HepG2 (cell line): Measurements from ENCODE around the gene WNT3. TPM values are rescaled to one million over a fixed set of nuclear protein-coding genes. Genes with fewer than 3 reads are reported as not detected.

Experiments used
- ATAC-seq: fragments of 200-7000 bp; cut with Tn5 transposase; 3 replicates; pipeline ENCODE4 v1.9.1; 2020; ENCODE audit warnings: mild to moderate bottlenecking, moderate library complexity
- BruUV-seq: library from RNA; stranded (reverse); fragments of 400-500 nt; replicated peaks from 2 replicates; lab custom pipeline; 2021; lab: Mats Ljungman, UMichigan
- CTCF ChIA-PET: fragments of 300-600 bp; formaldehyde crosslinking; extraction: SDS; loops from one replicate; lab custom pipeline; 2021; ENCODE audit warnings: low total read pairs, inconsistent platforms, low intra/inter-chr PET ratio; lab: Yijun Ruan, JAX
- POLR2A ChIA-PET: fragments of 350-600 bp; sonication (Branson Sonifier 250); formaldehyde crosslinking; loops from one replicate; lab custom pipeline; 2020; ENCODE audit warnings: antibody characterized with exemption, inconsistent platforms; lab: Yijun Ruan, JAX
- DNase-seq: peaks from one replicate; pipeline ENCODE4 v3.0.0-alpha.2; 2015; ENCODE audit warnings: low spot score
- FAIRE-seq: peaks from 3 replicates; lab custom pipeline; 2011; peaks lifted over from hg19 to GRCh38; lab: Jason Lieb, UNC
- H2AFZ ChIP-seq: one replicate; pipeline ENCODE4 v1.6.1; 2011; ENCODE audit warnings: low read length, inconsistent platforms
- H3K27ac ChIP-seq: fragments of 300-600 bp; 3 replicates; pipeline ENCODE4 v1.8.0; 2011; ENCODE audit warnings: mixed run types, mild to moderate bottlenecking, mixed read lengths, low read length, inconsistent platforms; ENCODE audit not compliant: insufficient read depth; ENCODE audit errors: extremely low read length
- H3K27me3 ChIP-seq, 2 experiments: fragments of 200-600 bp in 1 of 2; 2 replicates in 1 of 2; 3 replicates in 1 of 2; pipeline versions ENCODE4 v1.6.0 to v1.8.0; 2011; ENCODE audit warnings: low read length in 2 of 2, mild to moderate bottlenecking in 2 of 2, moderate library complexity in 2 of 2, inconsistent platforms in 1 of 2; ENCODE audit not compliant: insufficient read depth in 2 of 2, control insufficient read depth in 1 of 2
- H3K36me3 ChIP-seq, 2 experiments: fragments of 200-600 bp in 1 of 2; replicated peaks in 1 of 2; 2 replicates in 1 of 2; 3 replicates in 1 of 2; pipeline versions ENCODE4 v1.5.1 to v1.8.0; 2011; ENCODE audit warnings: low read length in 2 of 2, inconsistent platforms in 1 of 2; ENCODE audit not compliant: insufficient read depth in 2 of 2, control insufficient read depth in 1 of 2
- H3K4me1 ChIP-seq: 2 replicates; pipeline ENCODE4 v1.5.1; 2012; ENCODE audit warnings: low read length, inconsistent platforms; ENCODE audit not compliant: insufficient read depth
- H3K4me2 ChIP-seq: 2 replicates; pipeline ENCODE4 v1.6.0; 2011; ENCODE audit warnings: low read depth, low read length, inconsistent platforms
- H3K4me3 ChIP-seq, 3 experiments: fragments of 200-600 bp in 1 of 3; sonication (generic), shearing (Covaris generic) in 1 of 3; replicated peaks in 1 of 3; 2 replicates each; pipeline ENCODE4 v1.5.1; 2011 to 2016; ENCODE audit warnings: low read length in 3 of 3, inconsistent platforms in 2 of 3, low read depth in 2 of 3, mild to moderate bottlenecking in 2 of 3, control low read depth in 1 of 3, mixed read lengths in 1 of 3; ENCODE audit not compliant: insufficient read depth in 1 of 3
- H3K79me2 ChIP-seq: one replicate; pipeline ENCODE4 v1.6.1; 2011; ENCODE audit warnings: low read length, inconsistent platforms; ENCODE audit not compliant: insufficient read depth
- H3K9ac ChIP-seq: 2 replicates; pipeline ENCODE4 v1.6.0; 2011; ENCODE audit warnings: mild to moderate bottlenecking, low read depth, low read length, inconsistent platforms; ENCODE audit not compliant: insufficient read depth
- H3K9me3 ChIP-seq: 2 replicates; pipeline ENCODE4 v1.5.1; 2012; ENCODE audit warnings: mild to moderate bottlenecking, low read length
- H4K20me1 ChIP-seq: 2 replicates; pipeline ENCODE4 v1.6.0; 2011; ENCODE audit warnings: inconsistent platforms, mild to moderate bottlenecking, low read length, moderate library complexity; ENCODE audit not compliant: insufficient read depth
- BRD4 ChIP-seq: sonication (generic); formaldehyde crosslinking; IDR thresholded peaks from 2 replicates; pipeline ENCODE4 v1.4.0; 2020; ENCODE audit warnings: missing genetic modification reagents
- HMGXB4 ChIP-seq, 2 experiments: sonication (generic) in 1 of 2; formaldehyde crosslinking in 1 of 2; IDR thresholded peaks; 2 replicates each; pipeline versions ENCODE4 v1.4.0 to v1.6.1; 2018 to 2020; ENCODE audit warnings: missing genetic modification reagents in 2 of 2, borderline replicate concordance in 1 of 2, low read depth in 1 of 2, mild to moderate bottlenecking in 1 of 2, missing biosample characterization in 1 of 2
- KDM2A ChIP-seq: sonication (generic); formaldehyde crosslinking; IDR thresholded peaks from 2 replicates; pipeline ENCODE4 v1.4.0; 2020; ENCODE audit warnings: low read depth, missing genetic modification reagents, borderline replicate concordance
- MAFK ChIP-seq, 2 experiments: IDR thresholded peaks in 1 of 2; conservative IDR thresholded peaks in 1 of 2; 2 replicates each; pipeline ENCODE4 v1.6.1; 2011; ENCODE audit warnings: improper control_type of control experiment in 2 of 2, low read length in 2 of 2
- NR2F6 ChIP-seq, 2 experiments: IDR thresholded peaks; 2 replicates each; pipeline ENCODE4 v1.6.1; 2016; ENCODE audit warnings: antibody characterized with exemption in 1 of 2, mild to moderate bottlenecking in 1 of 2
- PAXIP1 ChIP-seq: sonication (generic); formaldehyde crosslinking; conservative IDR thresholded peaks from 2 replicates; pipeline ENCODE4 v1.4.0; 2020; ENCODE audit warnings: mild to moderate bottlenecking, missing genetic modification reagents, moderate library complexity
- ZBTB4 ChIP-seq: sonication (generic); formaldehyde crosslinking; IDR thresholded peaks from 2 replicates; pipeline ENCODE4 v1.4.0; 2020; ENCODE audit warnings: missing genetic modification reagents, mild to moderate bottlenecking, borderline replicate concordance
- ZNF7 ChIP-seq: IDR thresholded peaks from 2 replicates; pipeline ENCODE4 v1.6.1; 2016; ENCODE audit warnings: missing biosample characterization, missing genetic modification reagents
- ZNF784 ChIP-seq: sonication (generic); formaldehyde crosslinking; IDR thresholded peaks from 2 replicates; pipeline ENCODE4 v1.5.1; 2020; ENCODE audit warnings: missing genetic modification reagents, mild to moderate bottlenecking, borderline replicate concordance
- WGBS: methylation state at CpG from one replicate; pipeline ENCODE4 v1.1.6; 2017; ENCODE audit warnings: low lambda C conversion rate; 5-methylcytosine and 5-hydroxymethylcytosine counted together
- in situ Hi-C: cut with HindIII; loops from 2 replicates; pipeline ENCODE4 v1.10.0; 2017; ENCODE audit warnings: low pct_unique_long_range_greater_than_20kb; ENCODE audit not compliant: extremely low pct_ligation_motif_present
- intact Hi-C: fragments of 100-400 bp; cut with micrococcal nuclease; formaldehyde crosslinking; loops from one replicate; pipeline ENCODE4 v1.10.0; 2022; ENCODE audit not compliant: unreplicated experiment
- polyA plus RNA-seq, 8 experiments: library from polyadenylated mRNA; depleted of rRNA in 3 of 8; stranded (reverse) in 7 of 8; unstranded in 1 of 8; fragments of >200 nt; fragmentation: Illumina TruSeq in 4 of 8; extraction: Trizol in 4 of 8; gene quantifications; 2 replicates each; pipeline versions ENCODE4 v1.2.1 to v1.2.3, GENCODE V29; 2011 to 2016; ENCODE audit warnings: low read depth in 4 of 8, missing spikeins in 1 of 8, mixed read lengths in 1 of 8; ENCODE audit not compliant: insufficient read depth in 1 of 8
- total RNA-seq, 5 experiments: library from RNA; depleted of rRNA; stranded (reverse); fragments of >200 nt; fragmentation: Illumina TruSeq; extraction: Trizol; gene quantifications; 2 replicates each; pipeline ENCODE4 v1.2.3, GENCODE V29; 2016; ENCODE audit warnings: low read depth in 1 of 5

Gene WNT3
- total and polyA plus RNA-seq, 2 of the 13 experiments (the other 11 are each of a cell fraction or from before 2014, with no cell fraction given): 8.5 to 10.3 TPM

- TF ChIP-seq MAFK (conservative IDR thresholded peaks at IDR 0.05 in 1 of 2, IDR thresholded peaks at IDR 0.05 in 1 of 2; ENCODE audit: low read length in 2 of 2) (no peak), ZBTB4 (peak; percentile 83; the same call in 1 of the 2 replicates), NR2F6 (IDR thresholded peaks at IDR 0.05) (0 out of 2 replicates have a peak, but pooled peaks have one; percentile 25), NR2F6 (CRISPR knock-in tag; IDR thresholded peaks at IDR 0.05) (no peak; the same call in 1 of the 2 replicates), KDM2A (CRISPR knock-in tag) (peak; percentile 67)
These were observed 4.0 kb upstream of the WNT3 start (continued) for GRCh38 chr17:46822388-46822921.

GRCh38 chr17:46821482-46822387 is 3.2 kb upstream of the WNT3 start:
- no peak for FAIRE-seq
- H3K27me3 ChIP-seq: peaks cover 14 to 55% of the 10 kb centered on the region in 2 experiments
- TF ChIP-seq HMGXB4 (CRISPR knock-in tag; IDR thresholded peaks at IDR 0.05; ENCODE audit: borderline replicate concordance in 1 of 2, low read depth in 1 of 2): peak in 1 of 2 experiments; percentile 44; a peak in 1 of 4 replicates
- no peak for TF ChIP-seq ZNF784 (CRISPR knock-in tag)
- 0 out of 2 replicates have a peak, but pooled peaks have one; percentile 34 for TF ChIP-seq BRD4
- no peak for TF ChIP-seq ZNF7
- TF ChIP-seq PAXIP1 (CRISPR knock-in tag): peak; percentile 36; the same call in 1 of the 2 replicates

More at GRCh38 chr17:46821482-46822387, 3.2 kb upstream of the WNT3 start:
- intact Hi-C loops: no loop called here
- ChIA-PET POLR2A (interaction anchor here (1.9 kb wide), 1 partner anchor 11 kb away, joined by 4 read pairs; no protein-coding TSS in a partner anchor), CTCF (no interaction called here)
- ATAC-seq: peak; percentile 15
- Histone ChIP-seq H3K79me2 (no peaks in the 10 kb centered on the region), H2AFZ (no peak overlapping the region), H3K4me2 (peak overlapping the region; percentile 57), H3K4me3 (peak overlapping the region in 2 of 3 experiments; percentile 40 to 46; a peak in 2 of 6 replicates), H3K27ac (no peak overlapping the region), H3K4me1 (peaks cover 35% of the 10 kb centered on the region), H3K9ac (no peak overlapping the region), H3K9me3 (no peaks in the 10 kb centered on the region), H3K36me3 (no peaks in the 10 kb centered on the region), H4K20me1 (no peaks in the 10 kb centered on the region)
- WGBS: 30% methylated on average over 29 of the region's 31 CpGs
- in situ Hi-C loops: loop anchor here (5.0 kb wide), 1 partner anchor 44 kb away; no protein-coding TSS in a partner anchor
- no peak for DNase-seq
- no TSS peak for BruUV-seq
